Measurements from ENCODE around the gene SLC8B1.

SLC8B1 gene

GRCh38 chr12:113292547-113292946 is 42.4 kb downstream of the SLC8B1 start:
- no peak for DNase-seq (ENCODE audit: low read depth)

- peak; percentile 29 for DNase-seq (ENCODE audit: low read depth)
Observed at GRCh38 chr12:113292091-113292490, 42.8 kb downstream of the SLC8B1 start.

GRCh38 chr12:113291586-113291985 is 43.3 kb downstream of the SLC8B1 start:
- DNase-seq (ENCODE audit: low read depth), result no peak

GRCh38 chr12:113290506-113290905 is 44.4 kb downstream of the SLC8B1 start:
- no peak for DNase-seq (ENCODE audit: low read depth)

- no peak for DNase-seq (ENCODE audit: low read depth)
Observed at GRCh38 chr12:113289361-113289760, 45.5 kb downstream of the SLC8B1 start.

GRCh38 chr12:113287899-113288282 is 47.0 kb downstream of the SLC8B1 start:
- no peak for DNase-seq (ENCODE audit: low read depth)

- no peak for DNase-seq (ENCODE audit: low read depth)
Observed at GRCh38 chr12:113287146-113287898, 47.6 kb downstream of the SLC8B1 start.

- no peak for DNase-seq (ENCODE audit: low read depth)
Observed at GRCh38 chr12:113286712-113287111, 48.2 kb downstream of the SLC8B1 start.

GRCh38 chr12:113285679-113286610 is 49.0 kb downstream of the SLC8B1 start:
- DNase-seq (ENCODE audit: low read depth), result no peak

GRCh38 chr12:113284751-113285150 is 50.2 kb downstream of the SLC8B1 start:
- no peak for DNase-seq (ENCODE audit: low read depth)

- no peak for DNase-seq (ENCODE audit: low read depth)
Observed at GRCh38 chr12:113278633-113279032, 56.3 kb downstream of the SLC8B1 start.

- no peak for DNase-seq (ENCODE audit: low read depth)
Observed at GRCh38 chr12:113278141-113278540, 56.8 kb downstream of the SLC8B1 start.

- no peak for DNase-seq (ENCODE audit: low read depth)
Observed at GRCh38 chr12:113277511-113277910, 57.4 kb downstream of the SLC8B1 start.

GRCh38 chr12:113276946-113277500 is 57.9 kb downstream of the SLC8B1 start:
- DNase-seq (ENCODE audit: low read depth), result no peak

- no peak for DNase-seq (ENCODE audit: low read depth)
Observed at GRCh38 chr12:113276306-113276705, 58.6 kb downstream of the SLC8B1 start.

GRCh38 chr12:113274848-113275247 is 60.1 kb downstream of the SLC8B1 start:
- no peak for DNase-seq (ENCODE audit: low read depth)

- no peak for DNase-seq (ENCODE audit: low read depth)
Observed at GRCh38 chr12:113273053-113273725, 61.7 kb downstream of the SLC8B1 start.

GRCh38 chr12:113271853-113272561 is 62.9 kb downstream of the SLC8B1 start:
- DNase-seq (ENCODE audit: low read depth), result peak; percentile 31

GRCh38 chr12:113271466-113271852 is 63.5 kb downstream of the SLC8B1 start:
- no peak for DNase-seq (ENCODE audit: low read depth)

- no peak for DNase-seq (ENCODE audit: low read depth)
Observed at GRCh38 chr12:113270709-113271009, 64.2 kb downstream of the SLC8B1 start.

GRCh38 chr12:113269257-113269943 is 65.5 kb downstream of the SLC8B1 start:
- no peak for DNase-seq (ENCODE audit: low read depth)
